Adrenal gland (tissue), 12 donors: Measurements from ENCODE around the gene BCL2. TPM values are rescaled to one million over a fixed set of nuclear protein-coding genes. Genes with fewer than 3 reads are reported as not detected.

Source experiments
- DNase-seq, 7 donors: peaks; one replicate each; pipeline ENCODE4 v3.0.0-alpha.2; 2019 to 2020
- H3K27ac ChIP-seq, 5 donors: fragments of 200-600 bp; sonication (generic) in 4 of 5; 1 replicate in 3 of 5; 2 replicates in 2 of 5; pipeline versions ENCODE4 v1.5.1 to v1.8.0; 2016 to 2020; ENCODE audit warnings: mild to moderate bottlenecking in 1 of 5
- H3K27me3 ChIP-seq: fragments of 200-600 bp; 2 replicates; pipeline ENCODE4 v1.8.0; 2021
- H3K36me3 ChIP-seq, 2 donors: fragments of 200-600 bp; replicated peaks in 1 of 2; 1 replicate in 1 of 2; 2 replicates in 1 of 2; pipeline versions ENCODE4 v1.5.1 to v1.8.0; 2018 to 2022
- H3K4me1 ChIP-seq, 2 donors: fragments of 200-600 bp; replicated peaks in 1 of 2; 1 replicate in 1 of 2; 2 replicates in 1 of 2; pipeline versions ENCODE4 v1.5.1 to v1.8.0; 2018 to 2021
- H3K4me3 ChIP-seq, 4 donors: fragments of 200-600 bp; sonication (generic) in 3 of 4; one replicate each; pipeline ENCODE4 v1.5.1; 2016 to 2018
- H3K9me3 ChIP-seq, 3 donors: fragments of 200-600 bp; sonication (generic) in 1 of 3; replicated peaks in 1 of 3; 1 replicate in 2 of 3; 2 replicates in 1 of 3; pipeline versions ENCODE4 v1.5.1 to v1.8.0; 2016 to 2021
- POLR2A ChIP-seq, 2 donors: fragments of 450-650 bp; IDR thresholded peaks; one replicate each; pipeline ENCODE4 v1.6.1; 2017; ENCODE audit warnings: antibody characterized with exemption in 2 of 2, mild to moderate bottlenecking in 2 of 2, moderate library complexity in 1 of 2
- WGBS, 4 donors: extraction: QIAGEN DNeasy Blood & Tissue Kit in 2 of 4; methylation state at CpG; one replicate each; pipeline versions ENCODE4 v1.1.5 to v1.1.7; 2013 to 2017; 5-methylcytosine and 5-hydroxymethylcytosine counted together
- intact Hi-C, 2 donors: fragments of 100-400 bp; cut with DNase I; formaldehyde crosslinking; loops; one replicate each; pipeline versions ENCODE4 v1.14.1 to v1.15.0; 2022 to 2023
- polyA plus RNA-seq, 3 donors: library from polyadenylated mRNA; stranded (reverse); fragments of 200-250 nt in 2 of 3; fragments of 350-450 nt in 1 of 3; fragmentation: Illumina TruSeq in 1 of 3; extraction: RNeasy Lipid Tissue Mini Kit (QIAGEN cat#74804) in 1 of 3; gene quantifications; one replicate each; pipeline ENCODE4 v1.2.3, GENCODE V29; 2013 to 2014
- total RNA-seq, 9 donors: library from RNA; depleted of rRNA in 4 of 9; stranded (reverse); fragments of >200 nt in 4 of 9; fragments of 120-200 nt in 1 of 9; fragmentation: NEBNext Ultra II Directional in 1 of 9; extraction: Animal tissue kit (Norgen Biotek cat#: 25700) in 1 of 9; gene quantifications; one replicate each; pipeline versions ENCODE4 v1.1.0 to v1.2.4, GENCODE V29; 2013 to 2023
- TF ChIP-seq, protein P1 (sequence below), 6 experiments: fragments of 450-650 bp in 4 of 6; fragments of 200-600 bp in 2 of 6; sonication (generic) in 1 of 6; IDR thresholded peaks; 1 replicate in 5 of 6; 2 replicates in 1 of 6; pipeline versions ENCODE4 v1.5.1 to v1.8.0; 2016 to 2021; ENCODE audit warnings: antibody characterized with exemption in 6 of 6, mild to moderate bottlenecking in 2 of 6, moderate library complexity in 1 of 6
- donor health status: healthy with polysubstance abuse.
- donor health status: Bipolar disorder and iron deficiency.
- donor health status: DM: yes; HTN: yes; CAD: no.
- donor health status: DM: no; HTN: no; CAD: no.
- donor health status: DM: no; HTN: no; CAD: no.
- donor health status: DM: yes; HTN: yes; CAD: no.

The BCL2 gene
- total and polyA plus RNA-seq, 12 donors, result 0.85 to 7.7 (median 3.4) TPM

DNA sequence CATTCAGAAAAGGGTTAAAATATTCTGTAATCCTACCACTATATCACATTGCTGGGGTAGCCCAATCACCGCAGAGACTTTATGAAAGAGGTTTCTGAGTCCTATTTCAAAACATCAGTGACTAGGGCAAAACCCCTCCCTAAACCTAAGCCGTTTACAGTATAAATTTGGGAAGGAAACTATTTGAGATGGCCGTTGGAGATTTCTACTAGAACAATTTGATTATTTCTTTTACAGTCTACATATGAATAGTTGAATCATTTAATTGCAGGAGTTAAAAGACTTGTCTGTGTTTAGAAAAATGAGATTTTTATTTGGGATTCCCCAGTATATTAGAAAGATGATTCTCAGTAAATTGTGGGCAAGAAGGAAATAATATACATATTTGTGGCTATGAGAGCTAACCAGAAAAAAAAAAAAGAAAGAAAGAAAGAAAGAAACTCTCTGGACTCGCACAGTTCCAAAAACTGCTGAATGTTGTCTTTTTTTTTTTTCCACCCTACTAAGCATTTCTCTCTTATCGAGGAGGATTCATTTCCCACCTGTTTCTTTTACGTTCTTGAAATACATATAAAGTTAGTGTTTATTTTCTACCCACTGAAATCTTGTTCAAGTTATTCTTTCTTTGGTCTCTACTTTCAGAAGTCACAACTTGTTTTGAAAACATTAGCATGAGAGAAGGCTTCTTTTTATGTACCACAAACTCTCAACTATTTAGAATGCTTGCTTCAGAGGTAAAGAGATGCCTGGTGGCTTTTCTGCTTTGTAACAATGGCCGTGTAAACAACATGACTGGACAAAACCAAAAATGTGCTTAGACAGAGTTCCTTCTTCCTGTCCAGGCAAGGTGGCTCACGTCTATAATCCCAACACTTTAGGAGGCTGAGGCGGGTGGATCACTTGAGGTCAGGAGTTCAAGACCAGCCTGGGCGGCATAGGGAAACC is 65.9 kb downstream of the BCL2 start:
- intact Hi-C loops, result no loop called here
- no peaks in the 10 kb centered on the region for H3K36me3 ChIP-seq

DNA sequence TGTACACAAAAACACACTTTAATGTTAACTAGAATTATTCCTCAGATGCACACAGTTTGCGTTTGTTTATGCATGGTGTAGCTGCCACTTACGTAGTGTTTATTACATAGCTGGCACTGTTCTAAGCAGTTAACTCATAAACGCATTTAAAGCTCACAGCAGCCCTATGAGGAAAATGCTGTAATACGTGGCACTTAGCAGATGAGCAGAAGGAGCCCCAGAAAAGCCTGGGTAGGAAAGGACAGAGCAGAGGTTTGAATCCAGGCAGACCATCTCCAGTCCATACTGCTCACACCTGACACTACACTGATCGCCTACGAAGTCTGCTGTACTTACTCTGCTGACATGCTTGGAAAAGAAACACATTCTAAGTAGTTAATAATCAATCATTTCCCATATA is 66.6 kb downstream of the BCL2 start:
- Histone ChIP-seq H3K9me3 (no peaks in the 10 kb centered on the region), H3K27ac (no peak overlapping the region), H3K4me3 (no peak overlapping the region), H3K4me1 (peaks cover 0 to 4% of the 10 kb centered on the region in 2 donors), H3K36me3 (no peaks in the 10 kb centered on the region), H3K27me3 (no peaks in the 10 kb centered on the region)
- TF ChIP-seq POLR2A (IDR thresholded peaks at IDR 0.05), result no peak
- TF ChIP-seq, protein P1, sequence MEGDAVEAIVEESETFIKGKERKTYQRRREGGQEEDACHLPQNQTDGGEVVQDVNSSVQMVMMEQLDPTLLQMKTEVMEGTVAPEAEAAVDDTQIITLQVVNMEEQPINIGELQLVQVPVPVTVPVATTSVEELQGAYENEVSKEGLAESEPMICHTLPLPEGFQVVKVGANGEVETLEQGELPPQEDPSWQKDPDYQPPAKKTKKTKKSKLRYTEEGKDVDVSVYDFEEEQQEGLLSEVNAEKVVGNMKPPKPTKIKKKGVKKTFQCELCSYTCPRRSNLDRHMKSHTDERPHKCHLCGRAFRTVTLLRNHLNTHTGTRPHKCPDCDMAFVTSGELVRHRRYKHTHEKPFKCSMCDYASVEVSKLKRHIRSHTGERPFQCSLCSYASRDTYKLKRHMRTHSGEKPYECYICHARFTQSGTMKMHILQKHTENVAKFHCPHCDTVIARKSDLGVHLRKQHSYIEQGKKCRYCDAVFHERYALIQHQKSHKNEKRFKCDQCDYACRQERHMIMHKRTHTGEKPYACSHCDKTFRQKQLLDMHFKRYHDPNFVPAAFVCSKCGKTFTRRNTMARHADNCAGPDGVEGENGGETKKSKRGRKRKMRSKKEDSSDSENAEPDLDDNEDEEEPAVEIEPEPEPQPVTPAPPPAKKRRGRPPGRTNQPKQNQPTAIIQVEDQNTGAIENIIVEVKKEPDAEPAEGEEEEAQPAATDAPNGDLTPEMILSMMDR (IDR thresholded peaks at IDR 0.05), result no peak
- WGBS, 4 donors, result 74 to 83% (median 75%) methylated on average over 6 of the region's 6 CpGs
- intact Hi-C loops, result no loop called here
- no peak for DNase-seq

More for the DNA sequence above, 65.9 kb downstream of the BCL2 start:
- H3K4me1 ChIP-seq, result peaks cover 0 to 4% of the 10 kb centered on the region in 2 donors
- 49 to 61% (median 60%) methylated on average over 8 to 10 of the region's 10 CpGs for WGBS, 4 donors
- DNase-seq, result no peak
- H3K9me3 ChIP-seq, result no peaks in the 10 kb centered on the region
- no peaks in the 10 kb centered on the region for H3K27me3 ChIP-seq
- H3K27ac ChIP-seq, result no peak overlapping the region
- no peak overlapping the region for H3K4me3 ChIP-seq
- no peak for TF ChIP-seq POLR2A (IDR thresholded peaks at IDR 0.05)
- TF ChIP-seq, protein P1 (IDR thresholded peaks at IDR 0.05), result no peak

GRCh38 chr18:63249771-63250170 is 69.8 kb downstream of the BCL2 start:
- H3K36me3 ChIP-seq, result no peaks in the 10 kb centered on the region
- DNase-seq, result peak in 1 of 7 donors; percentile 26
- H3K4me1 ChIP-seq, result peaks cover 0 to 4% of the 10 kb centered on the region in 2 donors
- intact Hi-C loops, result loop anchor here in 1 of 2 donors (10.0 kb wide), 1 partner anchor 55 kb away; no protein-coding TSS in a partner anchor
- 59 to 69% (median 67%) methylated on average over 7 of the region's 7 CpGs for WGBS, 4 donors
- H3K9me3 ChIP-seq, result no peaks in the 10 kb centered on the region
- no peak overlapping the region for H3K4me3 ChIP-seq
- H3K27me3 ChIP-seq, result no peaks in the 10 kb centered on the region
- peak overlapping the region in 2 of 5 donors; percentile 3 to 54 for H3K27ac ChIP-seq
- TF ChIP-seq, protein P1 (IDR thresholded peaks at IDR 0.05), result no peak
- no peak for TF ChIP-seq POLR2A (IDR thresholded peaks at IDR 0.05)

DNA sequence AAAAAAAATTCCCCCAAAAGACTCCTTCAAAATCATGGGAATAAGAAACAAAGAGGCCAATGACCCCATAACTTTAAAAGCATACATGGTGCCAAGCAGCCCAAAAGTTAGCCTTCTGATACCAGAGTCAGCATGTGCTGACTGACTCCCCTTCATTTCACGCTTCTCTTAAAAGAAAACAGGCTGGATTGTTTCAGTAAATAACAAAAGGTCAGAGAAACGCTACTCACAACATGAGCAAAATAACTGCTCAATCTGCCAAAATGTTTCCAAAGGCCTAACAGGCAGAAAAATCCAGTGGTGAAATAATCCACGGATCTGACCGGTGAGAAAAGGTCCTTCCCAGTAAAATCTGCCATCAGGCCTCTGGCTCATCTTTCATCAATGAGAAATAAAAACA is 71.6 kb downstream of the BCL2 start:
- intact Hi-C loops, result loop anchor here in 1 of 2 donors (10.0 kb wide), 1 partner anchor 57 kb away; no protein-coding TSS in a partner anchor
- TF ChIP-seq, protein P1 (IDR thresholded peaks at IDR 0.05), result no peak
- Histone ChIP-seq H3K27ac (no peak overlapping the region), H3K36me3 (no peaks in the 10 kb centered on the region), H3K9me3 (no peaks in the 10 kb centered on the region), H3K4me3 (no peak overlapping the region), H3K4me1 (peaks cover 0 to 2% of the 10 kb centered on the region in 2 donors), H3K27me3 (no peaks in the 10 kb centered on the region)
- WGBS, 4 donors, result 51 to 59% (median 58%) methylated on average over 4 of the region's 4 CpGs
- DNase-seq, result no peak
